RWPE1 (cell line): ENCODE results near the gene SLC20A1.

ENCODE experiments used
- CTCF ChIA-PET: fragments of 350-600 bp; sonication (Branson Sonifier 250); formaldehyde crosslinking; extraction: SDS; loops from one replicate; lab custom pipeline; 2021; lab: Yijun Ruan, JAX
- POLR2A ChIA-PET: fragments of 400-600 bp; formaldehyde crosslinking; extraction: SDS; loops from one replicate; lab custom pipeline; 2020; ENCODE audit warnings: antibody characterized with exemption; ENCODE audit not compliant: low non-redundant PET; lab: Yijun Ruan, JAX
- DNase-seq: peaks from one replicate; pipeline ENCODE4 v3.0.0; 2012; ENCODE audit warnings: low spot score
- H3K27ac ChIP-seq: fragments of 450-650 bp; 2 replicates; pipeline ENCODE4 v1.5.1; 2017
- CTCF ChIP-seq: fragments of 450-650 bp; conservative IDR thresholded peaks from 2 replicates; pipeline ENCODE4 v1.5.1; 2017; ENCODE audit warnings: low read depth, mild to moderate bottlenecking

SLC20A1 gene

GRCh38 chr2:112688086-112688880 lies 42.5 kb downstream of the SLC20A1 start:
- peak overlapping the region; percentile 60 for H3K27ac ChIP-seq
- POLR2A ChIA-PET, result no interaction called here
- CTCF ChIA-PET, result interaction anchor here (0.5 to 0.6 kb wide), 2 partner anchors 41 to 206 kb away, joined by 3 read pairs; no protein-coding TSS in a partner anchor
- DNase-seq, result no peak
- TF ChIP-seq CTCF, result no peak

- H3K27ac ChIP-seq, result peak overlapping the region; percentile 47
- ChIA-PET POLR2A (no interaction called here), CTCF (no interaction called here)
- peak; percentile 29 for TF ChIP-seq CTCF
- peak; percentile 60 for DNase-seq
Measured at GRCh38 chr2:112690853-112691401, 45.2 kb downstream of the SLC20A1 start.

- no peak for DNase-seq
- ChIA-PET POLR2A (no interaction called here), CTCF (interaction anchor here (1.5 kb wide), 1 partner anchor 35 kb away, joined by 5 read pairs; no protein-coding TSS in a partner anchor)
- peak overlapping the region; percentile 85 for H3K27ac ChIP-seq
- TF ChIP-seq CTCF, result no peak
Measured at GRCh38 chr2:112691881-112692281, 46.1 kb downstream of the SLC20A1 start.

DNA sequence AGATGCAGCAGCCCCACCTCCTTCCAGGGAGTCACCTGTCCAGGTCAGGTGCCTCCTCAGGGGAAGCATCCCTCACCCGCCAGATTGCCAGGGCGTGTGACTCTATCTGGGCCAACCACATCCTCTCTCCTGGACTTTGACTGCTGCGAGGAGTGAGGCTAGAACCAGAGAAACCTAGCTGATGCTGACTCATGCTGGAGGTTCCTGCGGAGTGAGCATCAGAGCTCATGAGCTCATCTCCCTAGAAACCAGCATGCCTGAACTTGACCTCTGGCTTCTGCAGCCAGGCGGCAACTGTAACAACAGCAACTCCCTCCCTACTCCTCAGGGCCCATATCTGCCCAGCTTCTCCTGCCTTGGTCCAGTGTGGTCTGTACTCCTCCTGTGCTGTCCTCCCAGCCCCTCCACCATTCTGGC lies 46.8 kb downstream of the SLC20A1 start:
- DNase-seq, result peak; percentile 95
- CTCF ChIA-PET, result interaction anchor here (0.6 to 1.5 kb wide), 4 partner anchors 22 to 47 kb away, joined by 3 to 5 read pairs (median 3); no protein-coding TSS in a partner anchor
- H3K27ac ChIP-seq, result peak overlapping the region; percentile 85
- POLR2A ChIA-PET, result interaction anchor here (0.7 kb wide), 1 partner anchor 36 kb away, joined by 6 read pairs; no protein-coding TSS in a partner anchor
- TF ChIP-seq CTCF, result no peak

DNA sequence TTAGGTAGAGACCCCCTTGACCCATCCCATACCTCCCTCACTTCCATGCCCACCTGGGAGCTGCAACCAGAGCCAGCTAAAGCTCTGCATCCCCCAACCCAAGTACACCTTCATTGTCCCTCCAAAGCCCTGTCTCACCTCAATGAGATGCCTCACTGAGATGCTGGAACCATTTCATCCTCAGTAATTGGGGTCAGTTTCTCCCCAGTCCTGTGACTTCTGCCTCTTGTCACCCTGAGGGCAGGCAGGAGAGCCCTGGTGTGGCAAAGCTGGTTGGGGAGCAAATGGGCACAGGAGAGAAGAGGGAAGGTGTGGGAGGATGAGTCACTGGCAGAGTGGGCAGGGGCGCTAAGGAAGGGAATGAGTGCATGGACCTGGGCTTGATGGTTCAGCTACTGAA lies 47.2 kb downstream of the SLC20A1 start:
- H3K27ac ChIP-seq, result peak overlapping the region; percentile 85
- TF ChIP-seq CTCF, result no peak
- ChIA-PET POLR2A (interaction anchor here (0.7 kb wide), 2 partner anchors 37 to 49 kb away, joined by 3 to 6 read pairs; no protein-coding TSS in a partner anchor), CTCF (interaction anchor here (0.5 to 1.5 kb wide), 5 partner anchors 22 to 92 kb away, joined by 3 to 5 read pairs (median 3); no protein-coding TSS in a partner anchor)
- DNase-seq, result no peak

GRCh38 chr2:112693596-112693995 lies 47.9 kb downstream of the SLC20A1 start:
- POLR2A ChIA-PET, result interaction anchor here (0.7 kb wide), 1 partner anchor 50 kb away, joined by 3 read pairs; no protein-coding TSS in a partner anchor
- no peak for TF ChIP-seq CTCF
- DNase-seq, result no peak
- CTCF ChIA-PET, result no interaction called here
- H3K27ac ChIP-seq, result peak overlapping the region; percentile 85
